Stimulated activated CD8-positive, alpha-beta memory T cell treated with anti-CD3 and anti-CD28 coated beads, Interleukin-15, amount 100 ng/mL, for 4 hours (primary cell): Measurements from ENCODE around the gene PARD6B.
"Not testable (repeated sequence)": the region's sequence is repeated elsewhere in the genome, so short reads cannot be mapped to it uniquely, and the experiment has no call there.

Experiments used
- DNase-seq, 2 donors: peaks; one replicate each; pipeline ENCODE4 v3.0.0-alpha.2; 2020; ENCODE audit warnings: low read depth in 2 of 2

PARD6B gene

GRCh38 chr20:50799890-50800550 is 68.6 kb downstream of the PARD6B start:
- DNase-seq: no peak

DNA sequence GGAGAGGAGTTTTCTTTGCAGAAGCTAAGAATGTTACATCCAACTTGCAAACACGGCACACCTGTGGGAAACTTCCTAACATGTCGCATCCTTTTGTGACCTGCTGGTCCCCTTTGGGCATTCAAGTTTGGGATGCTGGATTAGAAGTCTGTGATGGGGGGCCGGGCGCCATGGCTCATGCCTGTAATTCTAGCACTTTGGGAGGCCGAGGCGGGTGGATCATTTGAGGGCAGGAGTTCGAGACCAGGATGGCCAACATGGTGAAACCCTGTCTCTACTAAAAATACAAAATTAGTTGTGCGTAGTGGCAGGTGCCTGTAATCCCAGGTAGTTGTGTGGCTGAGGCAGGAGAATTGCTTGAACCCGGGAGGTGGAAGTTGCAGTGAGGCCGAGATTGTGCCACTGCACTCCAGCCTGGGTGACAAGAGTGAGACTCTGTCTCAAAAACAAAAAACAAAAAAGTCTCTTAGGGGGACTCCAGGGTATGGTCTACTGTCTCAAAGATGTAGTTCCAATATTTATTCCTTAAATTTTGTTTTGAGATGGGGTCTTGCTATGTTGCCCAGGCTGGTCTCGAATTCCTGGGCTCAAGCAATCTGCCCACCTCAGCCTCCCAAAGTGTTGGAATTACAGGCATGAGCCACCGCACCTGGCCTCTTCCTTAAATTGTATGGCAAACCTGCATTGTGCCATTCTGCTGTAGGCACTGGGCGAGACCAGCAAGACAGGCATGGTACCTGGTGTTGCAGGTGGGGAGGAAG is 69.8 kb downstream of the PARD6B start:
- not testable (repeated sequence) for DNase-seq

- DNase-seq: no peak
Observed at GRCh38 chr20:50801747-50802125, 70.4 kb downstream of the PARD6B start.

DNA sequence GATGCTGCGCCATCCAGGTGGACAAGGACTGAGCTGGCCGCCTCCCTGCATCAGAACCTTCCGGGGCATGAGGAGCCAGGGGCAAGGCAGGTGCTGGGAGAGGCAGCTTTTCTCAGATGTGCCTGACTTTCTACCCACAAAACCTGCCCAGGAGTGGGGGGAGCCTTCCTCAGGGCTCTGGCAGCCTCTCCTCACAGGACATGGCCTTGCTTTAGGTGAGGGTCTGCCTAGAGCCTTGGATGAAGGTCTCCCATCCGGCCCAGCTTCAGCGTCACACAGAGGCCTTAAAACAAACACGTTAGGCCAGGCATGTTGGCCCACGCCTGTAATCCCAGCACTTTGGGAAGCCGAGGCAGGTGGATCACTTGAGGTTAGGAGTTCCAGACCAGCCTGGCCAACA is 70.9 kb downstream of the PARD6B start:
- no peak for DNase-seq

- no peak for DNase-seq
Observed at GRCh38 chr20:50804437-50805348, 73.3 kb downstream of the PARD6B start.

GRCh38 chr20:50805349-50805684 is 73.9 kb downstream of the PARD6B start:
- no peak for DNase-seq

DNA sequence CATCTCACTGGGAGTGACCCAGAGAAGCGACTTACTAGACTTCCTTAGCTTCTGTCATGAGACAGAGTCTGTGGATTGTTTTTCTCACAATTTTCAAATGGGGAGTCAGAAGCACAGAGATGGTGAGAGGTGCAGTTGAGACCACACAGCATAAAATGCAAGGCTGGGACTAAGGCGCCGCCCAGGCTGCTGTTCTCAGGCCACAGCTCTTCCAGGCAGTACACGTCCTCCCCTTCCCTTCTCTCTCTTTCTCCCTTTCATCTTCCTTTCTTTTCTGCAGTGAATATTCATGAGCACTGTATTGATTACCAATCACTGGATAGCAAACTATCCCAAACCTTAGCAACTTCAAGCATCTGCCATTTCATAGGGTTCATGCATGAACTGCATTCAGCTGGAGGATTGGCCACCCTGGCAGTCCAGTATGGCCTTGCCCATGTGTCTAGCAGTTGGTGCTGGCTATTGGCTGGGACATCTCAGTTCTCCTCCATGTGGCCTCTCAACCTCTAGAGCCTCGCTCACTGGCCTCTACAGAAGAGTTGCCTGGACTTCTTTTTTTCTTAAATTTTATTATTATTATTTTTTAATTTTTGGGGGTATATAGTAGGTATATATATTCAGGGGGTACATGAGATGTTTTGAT is 74.9 kb downstream of the PARD6B start:
- DNase-seq: no peak
